Osteoblast (primary cell): Measurements from ENCODE around the gene DCAF8. TPM values are rescaled to one million over a fixed set of nuclear protein-coding genes. Genes with fewer than 3 reads are reported as not detected.
A peak's percentile ranks its signal among the peaks of the same experiment; 100 is the strongest.

Experiments
- DNase-seq: peaks from one replicate; pipeline ENCODE4 v3.0.0; 2011; ENCODE audit warnings: low spot score, mixed read lengths; ENCODE audit not compliant: insufficient read length; ENCODE audit errors: missing footprints
- H2AFZ ChIP-seq: 2 replicates; pipeline ENCODE4 v1.6.0; 2011; ENCODE audit warnings: mild to moderate bottlenecking, low read length
- H3K27ac ChIP-seq: 2 replicates; pipeline ENCODE4 v1.5.1; 2011; ENCODE audit warnings: mild to moderate bottlenecking, low read depth, low read length, moderate library complexity
- H3K27me3 ChIP-seq: 2 replicates; pipeline ENCODE4 v1.6.0; 2012; ENCODE audit warnings: mild to moderate bottlenecking, control low read depth, inconsistent platforms, low read length, moderate library complexity; ENCODE audit not compliant: insufficient read depth
- H3K36me3 ChIP-seq: 2 replicates; pipeline ENCODE4 v1.5.1; 2011; ENCODE audit warnings: mild to moderate bottlenecking, low read length, control low read depth, moderate library complexity; ENCODE audit not compliant: insufficient read depth
- H3K4me1 ChIP-seq: 2 replicates; pipeline ENCODE4 v1.5.1; 2011; ENCODE audit warnings: mild to moderate bottlenecking, low read length, control low read depth, moderate library complexity; ENCODE audit not compliant: insufficient read depth
- H3K4me2 ChIP-seq: 2 replicates; pipeline ENCODE4 v1.6.0; 2011; ENCODE audit warnings: mild to moderate bottlenecking, low read length; ENCODE audit not compliant: insufficient read depth
- H3K4me3 ChIP-seq: fragments of 200-600 bp; sonication (generic); 3 replicates; pipeline ENCODE4 v1.5.1; 2012; ENCODE audit warnings: mild to moderate bottlenecking, low read length, inconsistent platforms; ENCODE audit not compliant: insufficient read depth
- H3K79me2 ChIP-seq: 2 replicates; pipeline ENCODE4 v1.6.0; 2012; ENCODE audit warnings: mild to moderate bottlenecking, low read length, control low read depth, inconsistent platforms; ENCODE audit not compliant: insufficient read depth
- H3K9me3 ChIP-seq: 2 replicates; pipeline ENCODE4 v1.5.1; 2011; ENCODE audit warnings: low read depth, low read length, control low read depth
- H4K20me1 ChIP-seq: 2 replicates; pipeline ENCODE4 v1.6.0; 2012; ENCODE audit warnings: mild to moderate bottlenecking, low read length, control low read depth; ENCODE audit not compliant: insufficient read depth
- CTCF ChIP-seq: IDR thresholded peaks from 2 replicates; pipeline ENCODE4 v1.5.1; 2011; ENCODE audit warnings: mild to moderate bottlenecking, low read depth, low read length, moderate library complexity; ENCODE audit errors: extremely low read depth
- total RNA-seq: library from RNA; depleted of rRNA; stranded (reverse); fragments of >200 nt; gene quantifications from 2 replicates; pipeline ENCODE4 v1.2.3, GENCODE V29; 2012

DCAF8 gene
- total RNA-seq, 1 donor = 107 TPM

- peaks cover 36% of the 10 kb centered on the region for H3K79me2 ChIP-seq
- peak overlapping the region; percentile 34 for H3K27ac ChIP-seq
- H4K20me1 ChIP-seq = peaks cover 28% of the 10 kb centered on the region
- TF ChIP-seq CTCF = no peak
- peaks cover 29% of the 10 kb centered on the region for H3K36me3 ChIP-seq
- H2AFZ ChIP-seq = peak overlapping the region; percentile 76
- no peaks in the 10 kb centered on the region for H3K9me3 ChIP-seq
- no peaks in the 10 kb centered on the region for H3K27me3 ChIP-seq
- peak overlapping the region; percentile 65 for H3K4me2 ChIP-seq
- peak; percentile 77 for DNase-seq
- H3K4me1 ChIP-seq = peaks cover 43% of the 10 kb centered on the region
- peak overlapping the region; percentile 94 for H3K4me3 ChIP-seq
These were observed 57.7 kb downstream of the DCAF8 start for GRCh38 chr1:160204526-160205241.

- DNase-seq = no peak
- Histone ChIP-seq H3K36me3 (no peaks in the 10 kb centered on the region), H3K4me2 (no peak overlapping the region), H2AFZ (no peak overlapping the region), H3K9me3 (no peaks in the 10 kb centered on the region), H3K4me3 (no peak overlapping the region), H4K20me1 (no peaks in the 10 kb centered on the region), H3K27me3 (no peaks in the 10 kb centered on the region), H3K79me2 (peaks cover 5% of the 10 kb centered on the region), H3K27ac (no peak overlapping the region), H3K4me1 (peaks cover 7% of the 10 kb centered on the region)
- TF ChIP-seq CTCF = no peak
These were observed 61.6 kb downstream of the DCAF8 start for GRCh38 chr1:160200786-160201185.

GRCh38 chr1:160197231-160197630 lies 65.1 kb downstream of the DCAF8 start:
- DNase-seq = no peak
- Histone ChIP-seq H3K79me2 (no peaks in the 10 kb centered on the region), H3K4me2 (no peak overlapping the region), H3K27ac (no peak overlapping the region), H3K9me3 (no peaks in the 10 kb centered on the region), H4K20me1 (no peaks in the 10 kb centered on the region), H2AFZ (no peak overlapping the region), H3K27me3 (no peaks in the 10 kb centered on the region), H3K36me3 (no peaks in the 10 kb centered on the region), H3K4me3 (no peak overlapping the region), H3K4me1 (peaks cover 4% of the 10 kb centered on the region)
- TF ChIP-seq CTCF = no peak

- Histone ChIP-seq H3K36me3 (no peaks in the 10 kb centered on the region), H3K4me3 (no peak overlapping the region), H3K27ac (no peak overlapping the region), H3K4me1 (peaks cover 4% of the 10 kb centered on the region), H3K9me3 (no peaks in the 10 kb centered on the region), H3K27me3 (no peaks in the 10 kb centered on the region), H3K4me2 (no peak overlapping the region), H4K20me1 (no peaks in the 10 kb centered on the region), H2AFZ (no peak overlapping the region), H3K79me2 (no peaks in the 10 kb centered on the region)
- no peak for DNase-seq
- no peak for TF ChIP-seq CTCF
These were observed 66.2 kb downstream of the DCAF8 start for GRCh38 chr1:160196143-160196542.
